Mammary epithelial cell (primary cell): ENCODE measurements around the gene N4BP2L1.

Source experiments
- EZH2 ChIP-seq: IDR thresholded peaks from 2 replicates; pipeline ENCODE4 v1.6.1; 2012; ENCODE audit warnings: low read length, inconsistent platforms, borderline replicate concordance
- TF ChIP-seq, protein P1 (sequence below), 2 donors: IDR thresholded peaks in 1 of 2; conservative IDR thresholded peaks in 1 of 2; 2 replicates each; pipeline ENCODE4 v1.5.1; 2011 to 2012; ENCODE audit warnings: inconsistent platforms in 2 of 2, low read length in 2 of 2, mild to moderate bottlenecking in 2 of 2, control low read depth in 1 of 2, low read depth in 1 of 2; ENCODE audit not compliant: insufficient read depth in 1 of 2; ENCODE audit errors: extremely low read depth in 1 of 2

DNA sequence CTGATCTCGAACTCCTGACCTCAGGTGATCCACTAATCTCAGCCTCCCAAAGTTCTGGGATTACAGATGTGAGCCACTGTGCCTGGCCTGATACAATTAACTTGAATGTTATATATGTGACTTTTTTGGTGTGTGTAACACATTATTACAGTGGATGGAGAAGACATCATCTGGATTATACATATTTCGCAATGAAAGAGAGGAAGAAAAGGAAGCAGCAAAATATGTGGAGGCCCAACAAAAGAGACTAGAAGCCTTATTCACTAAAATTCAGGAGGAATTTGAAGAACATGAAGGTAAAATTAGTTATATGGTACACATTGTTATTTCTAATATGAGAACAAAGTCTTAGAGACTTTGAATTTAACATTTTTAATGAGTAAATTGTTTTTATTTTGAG, 57.1 kb downstream of the N4BP2L1 start:
- TF ChIP-seq, protein P1, sequence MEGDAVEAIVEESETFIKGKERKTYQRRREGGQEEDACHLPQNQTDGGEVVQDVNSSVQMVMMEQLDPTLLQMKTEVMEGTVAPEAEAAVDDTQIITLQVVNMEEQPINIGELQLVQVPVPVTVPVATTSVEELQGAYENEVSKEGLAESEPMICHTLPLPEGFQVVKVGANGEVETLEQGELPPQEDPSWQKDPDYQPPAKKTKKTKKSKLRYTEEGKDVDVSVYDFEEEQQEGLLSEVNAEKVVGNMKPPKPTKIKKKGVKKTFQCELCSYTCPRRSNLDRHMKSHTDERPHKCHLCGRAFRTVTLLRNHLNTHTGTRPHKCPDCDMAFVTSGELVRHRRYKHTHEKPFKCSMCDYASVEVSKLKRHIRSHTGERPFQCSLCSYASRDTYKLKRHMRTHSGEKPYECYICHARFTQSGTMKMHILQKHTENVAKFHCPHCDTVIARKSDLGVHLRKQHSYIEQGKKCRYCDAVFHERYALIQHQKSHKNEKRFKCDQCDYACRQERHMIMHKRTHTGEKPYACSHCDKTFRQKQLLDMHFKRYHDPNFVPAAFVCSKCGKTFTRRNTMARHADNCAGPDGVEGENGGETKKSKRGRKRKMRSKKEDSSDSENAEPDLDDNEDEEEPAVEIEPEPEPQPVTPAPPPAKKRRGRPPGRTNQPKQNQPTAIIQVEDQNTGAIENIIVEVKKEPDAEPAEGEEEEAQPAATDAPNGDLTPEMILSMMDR (conservative IDR thresholded peaks at IDR 0.05 in 1 of 2, IDR thresholded peaks at IDR 0.05 in 1 of 2; ENCODE audit: extremely low read depth in 1 of 2, insufficient read depth in 1 of 2, low read depth in 1 of 2, low read length in 2 of 2), result no peak
- TF ChIP-seq EZH2, result no peak
